MM.1S (cell line): ENCODE results near the gene ADCY5.

Experiments
- DNase-seq: peaks from one replicate; pipeline ENCODE4 v3.0.0-alpha.2; 2015
- H2AFZ ChIP-seq: fragments of 300-600 bp; sonication (generic); 2 replicates; pipeline ENCODE4 v1.6.0; 2016; ENCODE audit warnings: antibody characterized with exemption, low read length
- H3F3A ChIP-seq: fragments of 300-600 bp; sonication (generic); 2 replicates; pipeline ENCODE4 v1.6.1; 2016; ENCODE audit warnings: mild to moderate bottlenecking, antibody characterized with exemption, low read length, moderate library complexity, mixed read lengths; ENCODE audit not compliant: insufficient read depth
- H3K27ac ChIP-seq: fragments of 300-600 bp; sonication (generic); 2 replicates; pipeline ENCODE4 v1.5.1; 2016; ENCODE audit warnings: mild to moderate bottlenecking, low read length
- H3K27me3 ChIP-seq: fragments of 300-600 bp; sonication (generic); replicated peaks from 2 replicates; pipeline ENCODE4 v1.6.0; 2016; ENCODE audit warnings: low read length; ENCODE audit not compliant: insufficient read depth
- H3K36me3 ChIP-seq: fragments of 300-600 bp; sonication (generic); replicated peaks from 2 replicates; pipeline ENCODE4 v1.6.1; 2016; ENCODE audit warnings: mild to moderate bottlenecking, low read length, mixed read lengths; ENCODE audit not compliant: insufficient read depth
- H3K4me1 ChIP-seq: fragments of 300-600 bp; sonication (generic); 2 replicates; pipeline ENCODE4 v1.6.1; 2016; ENCODE audit warnings: low read length, mixed read lengths
- H3K4me2 ChIP-seq: fragments of 300-600 bp; sonication (generic); 2 replicates; pipeline ENCODE4 v1.6.0; 2016; ENCODE audit warnings: low read depth, low read length
- H3K4me3 ChIP-seq: fragments of 300-600 bp; sonication (generic); 2 replicates; pipeline ENCODE4 v1.5.1; 2016; ENCODE audit warnings: low read length, mixed read lengths
- H3K79me2 ChIP-seq: fragments of 300-600 bp; sonication (generic); 2 replicates; pipeline ENCODE4 v1.6.1; 2016; ENCODE audit warnings: mixed run types, low read length, mixed read lengths
- H3K9ac ChIP-seq: fragments of 300-600 bp; sonication (generic); 2 replicates; pipeline ENCODE4 v1.6.1; 2016; ENCODE audit warnings: low read length, mixed read lengths
- H3K9me2 ChIP-seq: fragments of 300-600 bp; sonication (generic); replicated peaks from 2 replicates; pipeline ENCODE4 v1.6.1; 2016; ENCODE audit warnings: mild to moderate bottlenecking, low read length, mixed read lengths; ENCODE audit not compliant: insufficient read depth
- H3K9me3 ChIP-seq: fragments of 300-600 bp; sonication (generic); replicated peaks from 2 replicates; pipeline ENCODE4 v1.6.1; 2016; ENCODE audit warnings: mild to moderate bottlenecking, low read length, mixed read lengths; ENCODE audit not compliant: insufficient read depth
- H4K20me1 ChIP-seq: fragments of 300-600 bp; sonication (generic); 2 replicates; pipeline ENCODE4 v1.6.1; 2016; ENCODE audit warnings: mild to moderate bottlenecking, low read length, moderate library complexity, mixed read lengths; ENCODE audit not compliant: insufficient read depth
- CTCF ChIP-seq: fragments of 300-600 bp; sonication (generic); IDR thresholded peaks from 2 replicates; pipeline ENCODE4 v1.5.1; 2016; ENCODE audit warnings: antibody characterized with exemption, low read length, mixed read lengths
- EZH2 ChIP-seq: fragments of 300-600 bp; sonication (generic); optimal IDR thresholded peaks from 2 replicates; pipeline ENCODE3; 2017; ENCODE audit warnings: low read depth, mild to moderate bottlenecking, antibody characterized with exemption, low read length, mixed read lengths
- EZH2phosphoT487 ChIP-seq: fragments of 300-600 bp; sonication (generic); IDR thresholded peaks from 2 replicates; pipeline ENCODE4 v1.6.1; 2018; ENCODE audit warnings: antibody characterized with exemption, low read length

ADCY5 gene

GRCh38 chr3:123285066-123285465, 163.8 kb downstream of the ADCY5 start:
- no peaks in the 10 kb centered on the region for H3F3A ChIP-seq
- no peaks in the 10 kb centered on the region for H3K79me2 ChIP-seq
- no peaks in the 10 kb centered on the region for H3K27me3 ChIP-seq
- H3K9me2 ChIP-seq, result no peaks in the 10 kb centered on the region
- no peak for DNase-seq
- H3K4me3 ChIP-seq, result no peak overlapping the region
- TF ChIP-seq EZH2phosphoT487 (no peak), EZH2 (no peak), CTCF (no peak)
- H3K4me2 ChIP-seq, result no peak overlapping the region
- no peak overlapping the region for H3K27ac ChIP-seq
- no peak overlapping the region for H2AFZ ChIP-seq
- H4K20me1 ChIP-seq, result no peaks in the 10 kb centered on the region
- H3K9ac ChIP-seq, result no peak overlapping the region
- no peaks in the 10 kb centered on the region for H3K4me1 ChIP-seq
- H3K9me3 ChIP-seq, result no peaks in the 10 kb centered on the region
- H3K36me3 ChIP-seq, result no peaks in the 10 kb centered on the region

GRCh38 chr3:123284399-123285010, 164.4 kb downstream of the ADCY5 start:
- H3K4me3 ChIP-seq, result no peak overlapping the region
- H3K9me2 ChIP-seq, result no peaks in the 10 kb centered on the region
- H3K4me1 ChIP-seq, result no peaks in the 10 kb centered on the region
- no peaks in the 10 kb centered on the region for H3K27me3 ChIP-seq
- no peaks in the 10 kb centered on the region for H3F3A ChIP-seq
- H3K27ac ChIP-seq, result no peak overlapping the region
- no peak overlapping the region for H3K9ac ChIP-seq
- no peak overlapping the region for H2AFZ ChIP-seq
- H3K9me3 ChIP-seq, result no peaks in the 10 kb centered on the region
- no peak for DNase-seq
- H3K36me3 ChIP-seq, result no peaks in the 10 kb centered on the region
- H3K4me2 ChIP-seq, result no peak overlapping the region
- H3K79me2 ChIP-seq, result no peaks in the 10 kb centered on the region
- no peaks in the 10 kb centered on the region for H4K20me1 ChIP-seq
- TF ChIP-seq EZH2 (no peak), EZH2phosphoT487 (no peak), CTCF (no peak)

- Histone ChIP-seq H3K4me1 (no peaks in the 10 kb centered on the region), H3K36me3 (no peaks in the 10 kb centered on the region), H3K27ac (no peak overlapping the region), H3K79me2 (no peaks in the 10 kb centered on the region), H3K9me2 (no peaks in the 10 kb centered on the region), H2AFZ (no peak overlapping the region), H3K9me3 (no peaks in the 10 kb centered on the region), H3K4me3 (no peak overlapping the region), H3K4me2 (no peak overlapping the region), H3K9ac (no peak overlapping the region), H3K27me3 (no peaks in the 10 kb centered on the region), H3F3A (no peaks in the 10 kb centered on the region), H4K20me1 (no peaks in the 10 kb centered on the region)
- no peak for TF ChIP-seq CTCF
- no peak for TF ChIP-seq EZH2phosphoT487
- no peak for TF ChIP-seq EZH2
- DNase-seq, result no peak
Measured at GRCh38 chr3:123283657-123284398, 165.1 kb downstream of the ADCY5 start.
